B cell (primary cell): Measurements from ENCODE around the gene NUP93. TPM values are rescaled to one million over a fixed set of nuclear protein-coding genes. Genes with fewer than 3 reads are reported as not detected.

ENCODE experiments used
- ATAC-seq: fragments of 200-7000 bp; cut with Tn5 transposase; one replicate; pipeline ENCODE4 v1.10.0; 2021; ENCODE audit warnings: low read depth, mild to moderate bottlenecking, moderate number of reproducible peaks, moderate library complexity
- CTCF ChIA-PET: fragments of 350-600 bp; sonication (Branson Sonifier 250); formaldehyde crosslinking; loops from one replicate; lab custom pipeline; 2021; ENCODE audit warnings: antibody characterized with exemption, inconsistent platforms; lab: Charles Lee
- POLR2A ChIA-PET: fragments of 350-600 bp; sonication (Branson Sonifier 250); formaldehyde crosslinking; loops from one replicate; lab custom pipeline; 2021; ENCODE audit warnings: antibody characterized with exemption; lab: Charles Lee
- DNase-seq: peaks from one replicate; pipeline ENCODE4 v3.0.0; 2013
- H2AFZ ChIP-seq: 2 replicates; pipeline ENCODE4 v1.6.1; 2012; ENCODE audit warnings: mild to moderate bottlenecking, low read depth, low read length; ENCODE audit not compliant: insufficient read depth, poor library complexity, severe bottlenecking
- H3K27ac ChIP-seq, 2 donors: 1 replicate in 1 of 2; 2 replicates in 1 of 2; pipeline ENCODE4 v1.5.1; 2012 to 2013; ENCODE audit warnings: low read length in 2 of 2, mild to moderate bottlenecking in 2 of 2, moderate library complexity in 1 of 2
- H3K27me3 ChIP-seq, 4 experiments: fragments of 200-600 bp in 1 of 4; sonication (generic) in 1 of 4; replicated peaks in 1 of 4; 1 replicate in 2 of 4; 2 replicates in 2 of 4; pipeline versions ENCODE4 v1.6.1 to v1.7.0; 2013 to 2016; ENCODE audit warnings: low read length in 3 of 4, mild to moderate bottlenecking in 2 of 4, mixed read lengths in 1 of 4, moderate library complexity in 1 of 4; ENCODE audit not compliant: insufficient read depth in 4 of 4, control insufficient read depth in 3 of 4; ENCODE audit errors: control extremely low read depth in 1 of 4
- H3K36me3 ChIP-seq, 2 experiments: replicated peaks in 1 of 2; 1 replicate in 1 of 2; 2 replicates in 1 of 2; pipeline versions ENCODE4 v1.6.1 to v1.7.1; 2013; ENCODE audit warnings: low read length in 1 of 2; ENCODE audit not compliant: insufficient read depth in 2 of 2, control insufficient read depth in 1 of 2; ENCODE audit errors: control extremely low read depth in 1 of 2, extremely low read depth in 1 of 2
- H3K4me1 ChIP-seq, 2 donors: fragments of 200-600 bp in 1 of 2; sonication (generic) in 1 of 2; 1 replicate in 1 of 2; 2 replicates in 1 of 2; pipeline versions ENCODE4 v1.5.1 to v1.6.1; 2013 to 2017; ENCODE audit warnings: low read length in 2 of 2; ENCODE audit not compliant: control insufficient read depth in 2 of 2, insufficient read depth in 2 of 2
- H3K4me2 ChIP-seq: replicated peaks from 2 replicates; pipeline ENCODE3; 2012; ENCODE audit warnings: mild to moderate bottlenecking, low read depth, low read length; ENCODE audit not compliant: poor library complexity, severe bottlenecking
- H3K4me3 ChIP-seq, 5 experiments: fragments of 200-600 bp in 1 of 5; sonication (generic) in 1 of 5; 1 replicate in 3 of 5; 2 replicates in 2 of 5; pipeline versions ENCODE4 v1.5.1 to v1.7.0; 2011 to 2016; ENCODE audit warnings: low read length in 4 of 5, mild to moderate bottlenecking in 4 of 5, low read depth in 2 of 5, control low read depth in 1 of 5, moderate library complexity in 1 of 5; ENCODE audit not compliant: insufficient read depth in 1 of 5; ENCODE audit errors: control extremely low read depth in 1 of 5, extremely low read depth in 1 of 5
- H3K79me2 ChIP-seq: fragments of 200-600 bp; sonication (generic); one replicate; pipeline ENCODE4 v1.6.0; 2016; ENCODE audit warnings: low read length; ENCODE audit not compliant: control insufficient read depth, insufficient read depth
- H3K9ac ChIP-seq: fragments of 200-600 bp; sonication (generic); 2 replicates; pipeline ENCODE4 v1.6.1; 2017; ENCODE audit warnings: mild to moderate bottlenecking, low read length, moderate library complexity
- H3K9me3 ChIP-seq, 3 donors: one replicate each; pipeline versions ENCODE4 v1.6.1 to v1.7.1; 2013; ENCODE audit warnings: low read length in 2 of 3; ENCODE audit not compliant: control insufficient read depth in 2 of 3, insufficient read depth in 1 of 3; ENCODE audit errors: control extremely low read depth in 1 of 3
- H4K20me1 ChIP-seq: 2 replicates; pipeline ENCODE4 v1.6.0; 2012; ENCODE audit warnings: mild to moderate bottlenecking, low read length; ENCODE audit not compliant: insufficient read depth, control insufficient read depth, poor library complexity, severe bottlenecking
- H3K27ac Mint-ChIP-seq: one replicate; pipeline ENCODE4 v1.8.0; 2021; ENCODE audit warnings: mixed read lengths
- H3K27me3 Mint-ChIP-seq: one replicate; pipeline ENCODE4 v1.8.0; 2021; ENCODE audit warnings: mixed read lengths
- H3K4me1 Mint-ChIP-seq: one replicate; pipeline ENCODE4 v1.8.0; 2021; ENCODE audit warnings: mixed read lengths
- H3K4me3 Mint-ChIP-seq: one replicate; pipeline ENCODE4 v1.8.0; 2021; ENCODE audit warnings: mixed read lengths
- H3K9me3 Mint-ChIP-seq: one replicate; pipeline ENCODE4 v1.8.0; 2022; ENCODE audit warnings: mixed read lengths; ENCODE audit not compliant: insufficient read depth
- EZH2 ChIP-seq: IDR thresholded peaks from 2 replicates; pipeline ENCODE4 v1.6.1; 2012; ENCODE audit warnings: borderline replicate concordance, low read depth, mild to moderate bottlenecking, moderate library complexity, low read length; ENCODE audit not compliant: insufficient read depth, poor library complexity, severe bottlenecking
- WGBS: methylation state at CpG from one replicate; pipeline ENCODE4 v1.1.5; 2013; ENCODE audit warnings: missing lambda C conversion rate; ENCODE audit not compliant: insufficient coverage; 5-methylcytosine and 5-hydroxymethylcytosine counted together
- intact Hi-C: fragments of 100-400 bp; cut with micrococcal nuclease; formaldehyde crosslinking; loops from one replicate; pipeline ENCODE4 v1.10.0; 2022
- polyA plus RNA-seq: library from polyadenylated mRNA; depleted of rRNA; stranded (reverse); fragments of >200 nt; gene quantifications from 2 replicates; pipeline ENCODE4 v1.2.3, GENCODE V29; 2012
- total RNA-seq, 2 donors: library from RNA; stranded (reverse); fragments of 120-200 nt in 1 of 2; gene quantifications; 1 replicate in 1 of 2; 2 replicates in 1 of 2; pipeline versions ENCODE4 v1.2.3 to v1.2.4, GENCODE V29; 2013 to 2022
- TF ChIP-seq, protein P1 (sequence below): fragments of 200-600 bp; IDR thresholded peaks from one replicate; pipeline ENCODE4 v1.8.0; 2022; ENCODE audit warnings: antibody characterized with exemption, mild to moderate bottlenecking

The NUP93 gene
- total and polyA plus RNA-seq, 2 donors (not counting 1 experiment from before 2014, with no cell fraction given): 23.6 to 64.6 TPM

DNA sequence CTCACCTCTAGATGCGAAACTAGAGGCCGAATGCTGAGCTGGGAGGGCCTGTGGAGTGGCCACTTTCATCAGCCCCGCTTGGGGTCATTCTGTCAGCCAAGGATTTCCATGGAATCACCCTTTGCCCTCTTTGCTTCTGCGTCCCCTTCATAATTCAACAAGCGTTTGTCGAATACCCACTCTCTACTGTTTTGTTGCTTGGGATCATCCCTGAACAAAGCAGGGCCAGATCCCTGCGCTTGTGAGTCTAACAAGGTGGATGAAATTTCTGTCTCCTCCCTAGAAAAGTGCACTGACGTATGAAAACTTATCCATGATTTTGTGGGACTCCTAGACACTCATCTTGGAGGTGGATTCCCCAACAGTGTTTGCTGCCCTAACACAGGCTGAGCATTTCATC, 131.8 kb downstream of the NUP93 start:
- TF ChIP-seq EZH2: no peak
- TF ChIP-seq, protein P1, sequence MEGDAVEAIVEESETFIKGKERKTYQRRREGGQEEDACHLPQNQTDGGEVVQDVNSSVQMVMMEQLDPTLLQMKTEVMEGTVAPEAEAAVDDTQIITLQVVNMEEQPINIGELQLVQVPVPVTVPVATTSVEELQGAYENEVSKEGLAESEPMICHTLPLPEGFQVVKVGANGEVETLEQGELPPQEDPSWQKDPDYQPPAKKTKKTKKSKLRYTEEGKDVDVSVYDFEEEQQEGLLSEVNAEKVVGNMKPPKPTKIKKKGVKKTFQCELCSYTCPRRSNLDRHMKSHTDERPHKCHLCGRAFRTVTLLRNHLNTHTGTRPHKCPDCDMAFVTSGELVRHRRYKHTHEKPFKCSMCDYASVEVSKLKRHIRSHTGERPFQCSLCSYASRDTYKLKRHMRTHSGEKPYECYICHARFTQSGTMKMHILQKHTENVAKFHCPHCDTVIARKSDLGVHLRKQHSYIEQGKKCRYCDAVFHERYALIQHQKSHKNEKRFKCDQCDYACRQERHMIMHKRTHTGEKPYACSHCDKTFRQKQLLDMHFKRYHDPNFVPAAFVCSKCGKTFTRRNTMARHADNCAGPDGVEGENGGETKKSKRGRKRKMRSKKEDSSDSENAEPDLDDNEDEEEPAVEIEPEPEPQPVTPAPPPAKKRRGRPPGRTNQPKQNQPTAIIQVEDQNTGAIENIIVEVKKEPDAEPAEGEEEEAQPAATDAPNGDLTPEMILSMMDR: no peak

GRCh38 chr16:56862776-56863175, 132.8 kb downstream of the NUP93 start:
- CTCF ChIA-PET: interaction anchor here (0.9 to 7.4 kb wide), 6 partner anchors 10 to 89 kb away, joined by 3 to 140 read pairs (median 4); partner anchors contain the start of gene HERPUD1
- no peak for DNase-seq

More for the DNA sequence above, 131.8 kb downstream of the NUP93 start:
- Histone ChIP-seq H3K4me2 (no peak overlapping the region), H3K9ac (no peak overlapping the region), H3K9me3 (no peaks in the 10 kb centered on the region), H3K4me3 (no peak overlapping the region), H4K20me1 (no peaks in the 10 kb centered on the region), H2AFZ (no peak overlapping the region), H3K79me2 (peaks cover 4% of the 10 kb centered on the region), H3K36me3 (no peaks in the 10 kb centered on the region), H3K27me3 (no peaks in the 10 kb centered on the region), H3K4me1 (peaks cover 15 to 59% of the 10 kb centered on the region in 2 donors), H3K27ac (no peak overlapping the region)
- CTCF ChIA-PET: interaction anchor here (0.6 to 1.4 kb wide), 5 partner anchors 9 to 223 kb away, joined by 3 to 7 read pairs (median 3); no protein-coding TSS in a partner anchor
- intact Hi-C loops: no loop called here
- no peak for DNase-seq
- no peak for ATAC-seq
- H3K27ac Mint-ChIP-seq: peak overlapping the region; percentile 92
- H3K4me1 Mint-ChIP-seq: peaks cover 36% of the 10 kb centered on the region
- POLR2A ChIA-PET: interaction anchor here (0.6 to 1.8 kb wide), 2 partner anchors 10 to 72 kb away, joined by 4 to 6 read pairs; no protein-coding TSS in a partner anchor
- H3K4me3 Mint-ChIP-seq: no peak overlapping the region
- no peaks in the 10 kb centered on the region for H3K9me3 Mint-ChIP-seq
- 93% methylated on average over 5 of the region's 8 CpGs for WGBS
- H3K27me3 Mint-ChIP-seq: no peaks in the 10 kb centered on the region

More at GRCh38 chr16:56862776-56863175, 132.8 kb downstream of the NUP93 start:
- intact Hi-C loops: no loop called here
- no peak for ATAC-seq
- Histone ChIP-seq H3K27me3 (no peaks in the 10 kb centered on the region), H3K36me3 (no peaks in the 10 kb centered on the region), H3K79me2 (peaks cover 15% of the 10 kb centered on the region), H3K9ac (no peak overlapping the region), H3K27ac (no peak overlapping the region), H3K4me1 (peaks cover 24 to 68% of the 10 kb centered on the region in 2 donors), H2AFZ (no peak overlapping the region), H3K4me3 (no peak overlapping the region), H3K9me3 (no peaks in the 10 kb centered on the region), H3K4me2 (no peak overlapping the region), H4K20me1 (no peaks in the 10 kb centered on the region)
- no peak overlapping the region for H3K4me3 Mint-ChIP-seq
- H3K9me3 Mint-ChIP-seq: no peaks in the 10 kb centered on the region
- H3K4me1 Mint-ChIP-seq: peaks cover 43% of the 10 kb centered on the region
- H3K27me3 Mint-ChIP-seq: no peaks in the 10 kb centered on the region
- POLR2A ChIA-PET: interaction anchor here (0.5 to 1.8 kb wide), 4 partner anchors 12 to 260 kb away, joined by 3 to 6 read pairs (median 4); no protein-coding TSS in a partner anchor
- WGBS: 58% methylated on average over 5 of the region's 5 CpGs
- no peak overlapping the region for H3K27ac Mint-ChIP-seq
- TF ChIP-seq EZH2: no peak
- TF ChIP-seq, protein P1: no peak
